H1 (cell line): Measurements from ENCODE around the gene HS3ST5. TPM values are rescaled to one million over a fixed set of nuclear protein-coding genes. Genes with fewer than 3 reads are reported as not detected.

Experiments
- CTCF ChIA-PET: fragments of 300-600 bp; sonication (Branson Sonifier 250); formaldehyde crosslinking; loops from one replicate; lab custom pipeline; 2021; ENCODE audit not compliant: partially characterized antibody; lab: Charles Lee
- POLR2A ChIA-PET: fragments of 300-600 bp; sonication (Branson Sonifier 250); formaldehyde crosslinking; loops from one replicate; lab custom pipeline; 2021; ENCODE audit warnings: inconsistent platforms; ENCODE audit not compliant: partially characterized antibody; lab: Charles Lee
- DNase-seq, 2 experiments: peaks; one replicate each; pipeline versions ENCODE4 v3.0.0 to v3.0.0-alpha.2; 2010 to 2022; ENCODE audit warnings: low spot score in 2 of 2, low read depth in 1 of 2, mixed read lengths in 1 of 2
- FAIRE-seq: peaks from 2 replicates; lab custom pipeline; 2011; peaks lifted over from hg19 to GRCh38; lab: Jason Lieb, UNC
- H2AFZ ChIP-seq: 2 replicates; pipeline ENCODE4 v1.8.1; 2012; ENCODE audit warnings: low read length, inconsistent platforms
- H2AK5ac ChIP-seq: 2 replicates; pipeline ENCODE4 v1.6.1; 2013; ENCODE audit warnings: low read depth, low read length
- H2BK120ac ChIP-seq: replicated peaks from 2 replicates; pipeline ENCODE3; 2013; ENCODE audit warnings: low read depth, low read length, inconsistent platforms
- H2BK12ac ChIP-seq: 2 replicates; pipeline ENCODE4 v1.6.1; 2013; ENCODE audit warnings: low read depth, low read length
- H2BK15ac ChIP-seq: 2 replicates; pipeline ENCODE4 v1.6.1; 2013; ENCODE audit warnings: low read length
- H2BK20ac ChIP-seq: 2 replicates; pipeline ENCODE4 v1.6.1; 2013; ENCODE audit warnings: low read length
- H2BK5ac ChIP-seq: 2 replicates; pipeline ENCODE4 v1.6.1; 2013; ENCODE audit warnings: low read depth, low read length
- H3K14ac ChIP-seq: 2 replicates; pipeline ENCODE4 v1.6.1; 2013; ENCODE audit warnings: inconsistent platforms; ENCODE audit not compliant: insufficient read length
- H3K18ac ChIP-seq: 2 replicates; pipeline ENCODE4 v1.6.1; 2013; ENCODE audit warnings: low read length; ENCODE audit errors: extremely low read depth
- H3K23ac ChIP-seq: 2 replicates; pipeline ENCODE4 v1.6.1; 2013; ENCODE audit warnings: inconsistent platforms; ENCODE audit not compliant: insufficient read length
- H3K23me2 ChIP-seq: 2 replicates; pipeline ENCODE4 v1.6.1; 2013; ENCODE audit warnings: low read depth, low read length
- H3K27ac ChIP-seq: 2 replicates; pipeline ENCODE4 v1.6.1; 2011; ENCODE audit warnings: low read depth, low read length, inconsistent platforms
- H3K27me3 ChIP-seq, 4 experiments: replicated peaks in 1 of 4; 1 replicate in 1 of 4; 2 replicates in 3 of 4; pipeline versions ENCODE4 v1.6.1 to v1.8.1; 2011 to 2013; ENCODE audit warnings: low read length in 3 of 4, mild to moderate bottlenecking in 3 of 4, inconsistent platforms in 2 of 4, mixed read lengths in 2 of 4, moderate library complexity in 1 of 4; ENCODE audit not compliant: control insufficient read depth in 3 of 4, insufficient read depth in 3 of 4; ENCODE audit errors: extremely low read depth in 1 of 4
- H3K36me3 ChIP-seq, 4 experiments: 2 replicates each; pipeline versions ENCODE4 v1.6.1 to v1.8.1; 2011 to 2013; ENCODE audit warnings: mild to moderate bottlenecking in 4 of 4, low read length in 3 of 4, moderate library complexity in 2 of 4, control low read depth in 1 of 4, inconsistent platforms in 1 of 4; ENCODE audit not compliant: insufficient read depth in 4 of 4, control insufficient read depth in 2 of 4
- H3K4ac ChIP-seq: replicated peaks from 2 replicates; pipeline ENCODE3; 2013; ENCODE audit warnings: low read length, low read depth, mixed read lengths, inconsistent platforms; ENCODE audit not compliant: insufficient read length
- H3K4me1 ChIP-seq, 4 experiments: replicated peaks in 1 of 4; 1 replicate in 1 of 4; 2 replicates in 3 of 4; pipeline versions ENCODE4 v1.6.1 to v1.8.1; 2011 to 2013; ENCODE audit warnings: low read length in 3 of 4, inconsistent platforms in 2 of 4, mixed read lengths in 1 of 4; ENCODE audit not compliant: insufficient read depth in 4 of 4, control insufficient read depth in 3 of 4
- H3K4me2 ChIP-seq, 2 experiments: 2 replicates each; pipeline versions ENCODE4 v1.6.1 to v1.8.1; 2011 to 2013; ENCODE audit warnings: low read depth in 2 of 2, low read length in 2 of 2, control low read depth in 1 of 2, inconsistent platforms in 1 of 2, mild to moderate bottlenecking in 1 of 2; ENCODE audit not compliant: insufficient read depth in 1 of 2
- H3K4me3 ChIP-seq, 4 experiments: fragments of 200-600, 300-600 bp in 1 of 4; sonication (generic), shearing (Covaris generic), sonication (Bioruptor Twin) in 1 of 4; 2 replicates each; pipeline versions ENCODE4 v1.5.1 to v1.8.1; 2011 to 2016; ENCODE audit warnings: low read length in 4 of 4, low read depth in 3 of 4, control low read depth in 2 of 4, inconsistent platforms in 2 of 4, mild to moderate bottlenecking in 2 of 4, mixed read lengths in 1 of 4, moderate library complexity in 1 of 4; ENCODE audit not compliant: insufficient read depth in 2 of 4; ENCODE audit errors: extremely low read depth in 1 of 4
- H3K56ac ChIP-seq: replicated peaks from 2 replicates; pipeline ENCODE3; 2013; ENCODE audit warnings: low read depth, mild to moderate bottlenecking, mixed read lengths, low read length, inconsistent platforms; ENCODE audit not compliant: insufficient read length
- H3K79me1 ChIP-seq: 2 replicates; pipeline ENCODE4 v1.6.1; 2013; ENCODE audit warnings: low read depth, low read length, control low read depth
- H3K79me2 ChIP-seq, 2 experiments: 2 replicates each; pipeline versions ENCODE4 v1.6.1 to v1.8.1; 2012 to 2013; ENCODE audit warnings: low read length in 2 of 2, mild to moderate bottlenecking in 2 of 2, inconsistent platforms in 1 of 2; ENCODE audit not compliant: insufficient read depth in 2 of 2, control insufficient read depth in 1 of 2
- H3K9ac ChIP-seq, 4 experiments: replicated peaks in 1 of 4; 1 replicate in 1 of 4; 2 replicates in 3 of 4; pipeline versions ENCODE4 v1.6.1 to v1.8.1; 2011 to 2013; ENCODE audit warnings: low read depth in 3 of 4, low read length in 3 of 4, control low read depth in 2 of 4, mild to moderate bottlenecking in 2 of 4, moderate library complexity in 2 of 4, inconsistent platforms in 1 of 4; ENCODE audit errors: extremely low read depth in 1 of 4
- H3K9me3 ChIP-seq, 2 experiments: 2 replicates each; pipeline versions ENCODE4 v1.6.1 to v1.8.1; 2012 to 2013; ENCODE audit warnings: mild to moderate bottlenecking in 2 of 2, moderate library complexity in 2 of 2, control low read depth in 1 of 2, inconsistent platforms in 1 of 2, low read depth in 1 of 2, low read length in 1 of 2, mixed read lengths in 1 of 2; ENCODE audit not compliant: insufficient read depth in 2 of 2
- H4K20me1 ChIP-seq, 2 experiments: replicated peaks in 1 of 2; 2 replicates each; pipeline versions ENCODE3 to v1.8.1; 2011 to 2013; ENCODE audit warnings: inconsistent platforms in 2 of 2, low read length in 2 of 2, mild to moderate bottlenecking in 1 of 2; ENCODE audit not compliant: insufficient read depth in 2 of 2, control insufficient read depth in 1 of 2
- H4K5ac ChIP-seq: 2 replicates; pipeline ENCODE4 v1.6.1; 2013; ENCODE audit warnings: low read length, low read depth, mixed read lengths, inconsistent platforms; ENCODE audit not compliant: insufficient read length
- H4K8ac ChIP-seq: 2 replicates; pipeline ENCODE4 v1.8.0; 2013; ENCODE audit warnings: mild to moderate bottlenecking, moderate library complexity, low read length, inconsistent platforms; ENCODE audit not compliant: insufficient read depth; ENCODE audit errors: extremely low read depth
- H4K91ac ChIP-seq: replicated peaks from 2 replicates; pipeline ENCODE3; 2013; ENCODE audit warnings: low read length, mixed read lengths, inconsistent platforms; ENCODE audit not compliant: insufficient read length
- CEBPB ChIP-seq: IDR thresholded peaks from 2 replicates; pipeline ENCODE4 v1.6.1; 2012; ENCODE audit warnings: low read depth, low read length
- JUND ChIP-seq: IDR thresholded peaks from 2 replicates; pipeline ENCODE4 v1.6.1; 2011; ENCODE audit warnings: mild to moderate bottlenecking, improper control_type of control experiment, low read length
- MAFK ChIP-seq: IDR thresholded peaks from 2 replicates; pipeline ENCODE4 v1.6.1; 2012; ENCODE audit warnings: low read depth, mild to moderate bottlenecking, improper control_type of control experiment, low read length
- RAD21 ChIP-seq, 2 experiments: IDR thresholded peaks in 1 of 2; conservative IDR thresholded peaks in 1 of 2; 2 replicates each; pipeline ENCODE4 v1.6.1; 2011; ENCODE audit warnings: low read depth in 2 of 2, low read length in 2 of 2, improper control_type of control experiment in 1 of 2, inconsistent platforms in 1 of 2, mild to moderate bottlenecking in 1 of 2, moderate library complexity in 1 of 2
- SAP30 ChIP-seq: fragments of 300-600 bp; sonication (generic); IDR thresholded peaks from 2 replicates; pipeline ENCODE4 v1.7.1; 2012; ENCODE audit warnings: low read length, moderate library complexity, mild to moderate bottlenecking, inconsistent platforms; ENCODE audit not compliant: insufficient read depth, insufficient replicate concordance
- TEAD4 ChIP-seq: IDR thresholded peaks from 2 replicates; pipeline ENCODE4 v1.6.1; 2012; ENCODE audit warnings: low read depth, low read length, inconsistent platforms, mixed read lengths
- WGBS, 2 experiments: shearing (Covaris generic) in 1 of 2; methylation state at CpG; one replicate each; pipeline versions ENCODE4 v1.1.6 to v1.1.7; 2013 to 2015; ENCODE audit warnings: low lambda C conversion rate in 2 of 2, mixed read lengths in 2 of 2, inconsistent platforms in 1 of 2, low coverage in 1 of 2, missing lambda C conversion rate in 1 of 2; ENCODE audit not compliant: insufficient replicate concordance in 2 of 2, insufficient coverage in 1 of 2, insufficient read length in 1 of 2; ENCODE audit errors: extremely low coverage in 1 of 2, missing lambda C conversion rate in 1 of 2; 5-methylcytosine and 5-hydroxymethylcytosine counted together
- polyA plus RNA-seq, 7 experiments: library from polyadenylated mRNA; depleted of rRNA in 3 of 7; stranded (reverse) in 5 of 7; unstranded in 2 of 7; fragments of >200 nt in 5 of 7; fragments of 200-250 nt in 2 of 7; gene quantifications; 1 replicate in 5 of 7; 2 replicates in 1 of 7; 4 replicates in 1 of 7; pipeline versions ENCODE4 v1.2.1 to v1.2.3, GENCODE V29; 2011 to 2013; ENCODE audit warnings: missing spikeins in 2 of 7, mixed read lengths in 2 of 7
- total RNA-seq: library from RNA; stranded (reverse); fragmentation: NEBNext Ultra II Directional; extraction: Animal tissue kit (Norgen Biotek cat#: 25700); gene quantifications from 2 replicates; pipeline ENCODE4 v1.2.1, GENCODE V29; 2021

Gene HS3ST5
- total and polyA plus RNA-seq, 2 of the 8 experiments (the other 6 are each of a cell fraction or from before 2014, with no cell fraction given), result 1.2 to 9.9 TPM

DNA sequence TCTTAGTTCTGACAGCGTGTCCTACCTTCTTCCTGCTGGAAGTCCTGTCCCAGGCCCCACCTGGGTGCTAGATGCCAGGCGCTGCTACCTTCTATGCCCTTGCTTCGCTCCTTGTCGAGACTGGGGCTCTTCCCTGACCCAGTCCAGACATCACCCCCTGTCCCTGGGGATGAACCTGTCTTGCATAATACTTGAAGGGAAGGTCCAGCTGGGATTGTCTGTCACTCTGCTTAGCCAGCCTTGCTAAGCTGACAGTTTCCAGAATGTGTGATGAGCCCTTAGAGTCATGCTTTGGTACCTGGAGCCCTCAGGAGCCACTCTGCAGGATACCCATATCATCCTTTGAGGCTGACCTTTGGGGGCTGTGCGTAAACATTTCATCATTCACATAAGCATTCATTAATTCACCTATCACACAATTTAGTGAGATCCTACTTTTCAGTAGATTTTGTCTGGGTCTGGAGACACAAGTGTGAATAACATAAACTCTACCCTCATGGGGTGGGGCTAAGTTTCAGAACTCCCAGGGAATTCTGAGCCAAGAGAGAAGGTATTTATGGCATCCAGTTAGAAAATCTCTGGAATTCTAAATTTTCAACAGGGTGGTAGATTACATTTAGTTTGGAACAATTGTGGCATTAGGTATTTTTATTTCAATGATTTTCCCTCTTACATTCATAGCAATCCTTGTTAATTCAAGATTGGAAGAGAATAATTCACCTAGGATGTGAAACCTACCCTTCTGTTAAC is 220.7 kb downstream of the HS3ST5 start:
- peaks cover 0 to 7% (median 3%) of the 10 kb centered on the region in 4 experiments; a peak in 5 of 7 replicates for H3K4me1 ChIP-seq
- ChIA-PET POLR2A (no interaction called here), CTCF (interaction anchor here (1.5 to 4.9 kb wide), 2 partner anchors 13 to 17 kb away, joined by 3 to 29 read pairs; no protein-coding TSS in a partner anchor)
- no peaks in the 10 kb centered on the region; the same call in 1 of the 2 replicates for H3K79me1 ChIP-seq
- no peak overlapping the region for H3K4ac ChIP-seq
- no peak overlapping the region for H3K14ac ChIP-seq
- FAIRE-seq (peak; percentile 57), DNase-seq (no peak)
- H3K4me3 ChIP-seq, result no peak overlapping the region
- no peak overlapping the region for H3K27ac ChIP-seq
- H2BK15ac ChIP-seq, result no peak overlapping the region
- H2AK5ac ChIP-seq, result peak overlapping the region; percentile 99; the same call in 1 of the 2 replicates
- H3K9me3 ChIP-seq, result no peaks in the 10 kb centered on the region
- no peak overlapping the region for H3K9ac ChIP-seq
- H3K79me2 ChIP-seq, result no peaks in the 10 kb centered on the region
- WGBS, 2 experiments, result 90% methylated on average over 5 of the region's 5 CpGs; no CpG with 5 or more reads in 1 of the 2 experiments
- 0 out of 2 replicates have a peak overlapping the region, but pooled peaks have one; percentile 71 for H3K18ac ChIP-seq
- no peak overlapping the region for H2AFZ ChIP-seq
- H3K23me2 ChIP-seq, result no peaks in the 10 kb centered on the region
- H3K56ac ChIP-seq, result no peak overlapping the region
- H3K36me3 ChIP-seq, result no peaks in the 10 kb centered on the region
- no peaks in the 10 kb centered on the region for H4K20me1 ChIP-seq
- H2BK12ac ChIP-seq, result peak overlapping the region; percentile 88; the same call in 1 of the 2 replicates
- H2BK5ac ChIP-seq, result peak overlapping the region; percentile 73; the same call in 1 of the 2 replicates
- H2BK120ac ChIP-seq, result no peak overlapping the region
- peak overlapping the region in 1 of 2 experiments; percentile 52; a peak in 1 of 4 replicates for H3K4me2 ChIP-seq
- TF ChIP-seq SAP30 (no peak), CEBPB (0 out of 2 replicates have a peak, but pooled peaks have one; percentile 22), MAFK (no peak), JUND (no peak), RAD21 (IDR thresholded peaks at IDR 0.05 in 1 of 2, conservative IDR thresholded peaks at IDR 0.05 in 1 of 2; ENCODE audit: low read depth in 2 of 2, low read length in 2 of 2) (no peak), TEAD4 (peak; percentile 47; the same call in 1 of the 2 replicates)
- no peaks in the 10 kb centered on the region for H3K27me3 ChIP-seq
- no peak overlapping the region; the same call in 1 of the 2 replicates for H2BK20ac ChIP-seq
- no peak overlapping the region for H3K23ac ChIP-seq
- H4K5ac ChIP-seq, result no peak overlapping the region
- no peak overlapping the region for H4K8ac ChIP-seq
- H4K91ac ChIP-seq, result peak overlapping the region; percentile 95
